NCI-H345 (cell line): ENCODE measurements around the gene PLEKHH2.
"Not testable (repeated sequence)": the region's sequence is repeated elsewhere in the genome, so short reads cannot be mapped to it uniquely, and the experiment has no call there.

ENCODE experiments used
- DNase-seq: peaks from one replicate; lab custom pipeline; 2025; lab: John Stamatoyannopoulos, UW

The PLEKHH2 gene

GRCh38 chr2:43637030-43637803 lies at the start of gene PLEKHH2:
Gene PLEKHH2 (plus strand): TSS chr2:43637260. CDS start chr2:43644674, 7,414 bp downstream.
- peak; percentile 94 for DNase-seq

- DNase-seq, result no peak
Observed at GRCh38 chr2:43592443-43592842, 44.6 kb upstream of the PLEKHH2 start.

- no peak for DNase-seq
Observed at GRCh38 chr2:43593254-43593653, 43.8 kb upstream of the PLEKHH2 start.

- DNase-seq, result no peak
Observed at GRCh38 chr2:43594875-43595274, 42.2 kb upstream of the PLEKHH2 start.

GRCh38 chr2:43595603-43596412 lies 41.3 kb upstream of the PLEKHH2 start, which contains the start of gene THADA:
Gene THADA (minus strand): TSS chr2:43596038. CDS start chr2:43592392, 3,646 bp downstream.
- peak; percentile 99 for DNase-seq

- DNase-seq, result not testable (repeated sequence)
Observed at GRCh38 chr2:43600596-43600995, 36.5 kb upstream of the PLEKHH2 start.

GRCh38 chr2:43604674-43605073 lies 32.4 kb upstream of the PLEKHH2 start:
- no peak for DNase-seq

GRCh38 chr2:43605079-43605655 lies 31.9 kb upstream of the PLEKHH2 start:
- DNase-seq, result peak; percentile 54

- DNase-seq, result peak; percentile 14
Observed at GRCh38 chr2:43605851-43606250, 31.2 kb upstream of the PLEKHH2 start.

- DNase-seq, result peak; percentile 44
Observed at GRCh38 chr2:43609290-43609918, 27.7 kb upstream of the PLEKHH2 start.

GRCh38 chr2:43610361-43610760 lies 26.7 kb upstream of the PLEKHH2 start:
- DNase-seq, result no peak

GRCh38 chr2:43611987-43612894 lies 24.8 kb upstream of the PLEKHH2 start:
- peak; percentile 76 for DNase-seq

- DNase-seq, result no peak
Observed at GRCh38 chr2:43612944-43613343, 24.1 kb upstream of the PLEKHH2 start.

- DNase-seq, result no peak
Observed at GRCh38 chr2:43616967-43617680, 19.9 kb upstream of the PLEKHH2 start.

- no peak for DNase-seq
Observed at GRCh38 chr2:43619511-43619910, 17.5 kb upstream of the PLEKHH2 start.

GRCh38 chr2:43622931-43623451 lies 14.1 kb upstream of the PLEKHH2 start:
- DNase-seq, result peak; percentile 8

- DNase-seq, result no peak
Observed at GRCh38 chr2:43631618-43632317, 5.3 kb upstream of the PLEKHH2 start.

- DNase-seq, result peak; percentile 91
Observed at GRCh38 chr2:43634604-43635306, 2.3 kb upstream of the PLEKHH2 start.

GRCh38 chr2:43636153-43636552 lies 907 bp upstream of the PLEKHH2 start:
- DNase-seq, result not testable (repeated sequence)
